ENCODE data around the gene EDARADD.

DNA sequence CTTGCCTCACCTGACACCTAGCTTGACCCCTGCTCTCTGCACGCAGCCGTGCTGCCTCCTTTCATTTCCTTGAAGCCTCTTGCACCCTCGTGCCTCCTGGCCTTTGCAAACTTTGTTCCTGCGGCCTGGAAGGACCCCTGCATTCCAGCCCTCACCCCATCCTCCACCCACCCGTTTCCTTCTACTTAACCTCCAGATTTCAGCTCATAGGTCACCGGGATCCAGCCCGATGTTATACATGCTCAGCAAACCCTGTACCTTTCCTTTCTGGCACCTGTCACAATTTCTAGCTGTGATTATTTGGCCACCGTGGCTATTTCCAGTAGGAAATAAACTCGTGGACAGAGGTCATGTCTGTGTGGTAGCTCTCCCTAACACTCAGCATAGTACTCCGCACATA is 4.5 kb downstream of the EDARADD start:
- TF ChIP-seq, protein P1, sequence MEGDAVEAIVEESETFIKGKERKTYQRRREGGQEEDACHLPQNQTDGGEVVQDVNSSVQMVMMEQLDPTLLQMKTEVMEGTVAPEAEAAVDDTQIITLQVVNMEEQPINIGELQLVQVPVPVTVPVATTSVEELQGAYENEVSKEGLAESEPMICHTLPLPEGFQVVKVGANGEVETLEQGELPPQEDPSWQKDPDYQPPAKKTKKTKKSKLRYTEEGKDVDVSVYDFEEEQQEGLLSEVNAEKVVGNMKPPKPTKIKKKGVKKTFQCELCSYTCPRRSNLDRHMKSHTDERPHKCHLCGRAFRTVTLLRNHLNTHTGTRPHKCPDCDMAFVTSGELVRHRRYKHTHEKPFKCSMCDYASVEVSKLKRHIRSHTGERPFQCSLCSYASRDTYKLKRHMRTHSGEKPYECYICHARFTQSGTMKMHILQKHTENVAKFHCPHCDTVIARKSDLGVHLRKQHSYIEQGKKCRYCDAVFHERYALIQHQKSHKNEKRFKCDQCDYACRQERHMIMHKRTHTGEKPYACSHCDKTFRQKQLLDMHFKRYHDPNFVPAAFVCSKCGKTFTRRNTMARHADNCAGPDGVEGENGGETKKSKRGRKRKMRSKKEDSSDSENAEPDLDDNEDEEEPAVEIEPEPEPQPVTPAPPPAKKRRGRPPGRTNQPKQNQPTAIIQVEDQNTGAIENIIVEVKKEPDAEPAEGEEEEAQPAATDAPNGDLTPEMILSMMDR (conservative IDR thresholded peaks at IDR 0.05; ENCODE audit: low read depth, low read length), result no peak
- TF ChIP-seq EZH2 (IDR thresholded peaks at IDR 0.05; ENCODE audit: borderline replicate concordance, low read depth, low read length, poor library complexity, severe bottlenecking), result no peak

All from A673 (cell line).